Smooth muscle cell (in vitro differentiated cells): ENCODE measurements around the gene NPTX2. TPM values are rescaled to one million over a fixed set of nuclear protein-coding genes. Genes with fewer than 3 reads are reported as not detected.

ENCODE experiments used
- DNase-seq: peaks from one replicate; lab custom pipeline; 2025; ENCODE audit not compliant: unreplicated experiment; lab: John Stamatoyannopoulos, UW
- H2AFZ ChIP-seq: fragments of 200-600 bp; sonication (generic); 2 replicates; pipeline ENCODE4 v1.6.0; 2016; ENCODE audit warnings: antibody characterized with exemption, low read depth, mild to moderate bottlenecking
- H3F3A ChIP-seq: fragments of 200-600 bp; sonication (generic); 2 replicates; pipeline ENCODE4 v1.6.0; 2017; ENCODE audit warnings: antibody characterized with exemption, low read depth
- H3K27ac ChIP-seq: fragments of 200-600 bp; sonication (generic); 2 replicates; pipeline ENCODE4 v1.5.1; 2016; ENCODE audit warnings: low read depth, mild to moderate bottlenecking
- H3K27me3 ChIP-seq: fragments of 200-600 bp; sonication (generic); 2 replicates; pipeline ENCODE4 v1.6.1; 2016; ENCODE audit warnings: low read depth, mild to moderate bottlenecking
- H3K36me3 ChIP-seq: fragments of 200-600 bp; sonication (generic); 2 replicates; pipeline ENCODE4 v1.5.1; 2016; ENCODE audit warnings: low read depth
- H3K4me1 ChIP-seq: fragments of 200-600 bp; sonication (generic); 2 replicates; pipeline ENCODE4 v1.5.1; 2016; ENCODE audit warnings: low read depth
- H3K4me2 ChIP-seq: fragments of 200-600 bp; sonication (generic); 2 replicates; pipeline ENCODE4 v1.6.0; 2016; ENCODE audit warnings: mild to moderate bottlenecking
- H3K4me3 ChIP-seq: fragments of 200-600 bp; sonication (generic); 2 replicates; pipeline ENCODE4 v1.5.1; 2016; ENCODE audit warnings: mild to moderate bottlenecking
- H3K79me2 ChIP-seq: fragments of 200-600 bp; sonication (generic); 2 replicates; pipeline ENCODE4 v1.6.0; 2016; ENCODE audit warnings: low read depth, mild to moderate bottlenecking
- H3K9ac ChIP-seq: fragments of 200-600 bp; sonication (generic); 2 replicates; pipeline ENCODE4 v1.6.0; 2016; ENCODE audit warnings: low read depth
- H3K9me3 ChIP-seq: fragments of 200-600 bp; sonication (generic); replicated peaks from 2 replicates; pipeline ENCODE4 v1.5.1; 2016; ENCODE audit warnings: low read depth
- H4K20me1 ChIP-seq: fragments of 200-600 bp; sonication (generic); 2 replicates; pipeline ENCODE4 v1.6.0; 2016; ENCODE audit warnings: low read depth
- CTCF ChIP-seq: fragments of 200-600 bp; sonication (generic); IDR thresholded peaks from 2 replicates; pipeline ENCODE4 v1.5.1; 2017; ENCODE audit warnings: borderline replicate concordance, mild to moderate bottlenecking, antibody characterized with exemption; ENCODE audit not compliant: insufficient read depth, poor library complexity, severe bottlenecking
- whole genome bisulfite sequencing: methylation state at CpG from one replicate; pipeline ENCODE4 v1.1.7; 2016; ENCODE audit warnings: low lambda C conversion rate; 5-methylcytosine and 5-hydroxymethylcytosine counted together
- polyA plus RNA-seq: library from polyadenylated mRNA; unstranded; fragments of >200 nt; fragmentation: Nextera tagmentation; extraction: Ambion mirVana; gene quantifications from 2 replicates; pipeline ENCODE4 v1.2.1, GENCODE V29; 2016
- total RNA-seq: library from RNA; depleted of rRNA; stranded (reverse); fragments of >200 nt; gene quantifications from 2 replicates; pipeline ENCODE4 v1.2.3, GENCODE V29; 2014

Gene NPTX2
- total and polyA plus RNA-seq, 2 experiments from 2014 or later: 13.8 to 28.6 TPM

- H2AFZ ChIP-seq: no peak overlapping the region
- H4K20me1 ChIP-seq: no peaks in the 10 kb centered on the region
- H3K27me3 ChIP-seq: no peaks in the 10 kb centered on the region
- no peaks in the 10 kb centered on the region for H3K4me1 ChIP-seq
- no peak overlapping the region for H3K9ac ChIP-seq
- no peak overlapping the region for H3K4me2 ChIP-seq
- no peaks in the 10 kb centered on the region for H3K36me3 ChIP-seq
- no peaks in the 10 kb centered on the region for H3F3A ChIP-seq
- 54% methylated on average over 9 of the region's 9 CpGs for WGBS
- H3K9me3 ChIP-seq: no peaks in the 10 kb centered on the region
- H3K79me2 ChIP-seq: no peaks in the 10 kb centered on the region
- no peak overlapping the region for H3K27ac ChIP-seq
- DNase-seq: no peak
- no peak overlapping the region for H3K4me3 ChIP-seq
- no peak for TF ChIP-seq CTCF
These were observed 23.3 kb downstream of the NPTX2 start for GRCh38 chr7:98640375-98640774.

GRCh38 chr7:98641646-98642500, 24.8 kb downstream of the NPTX2 start:
- Histone ChIP-seq H3K4me3 (no peak overlapping the region), H3K27me3 (no peaks in the 10 kb centered on the region), H3F3A (no peaks in the 10 kb centered on the region), H3K79me2 (no peaks in the 10 kb centered on the region), H3K27ac (no peak overlapping the region), H3K4me1 (no peaks in the 10 kb centered on the region), H3K36me3 (no peaks in the 10 kb centered on the region), H3K9me3 (no peaks in the 10 kb centered on the region), H3K9ac (no peak overlapping the region), H4K20me1 (no peaks in the 10 kb centered on the region), H3K4me2 (no peak overlapping the region), H2AFZ (no peak overlapping the region)
- WGBS: 74% methylated on average over 14 of the region's 15 CpGs
- TF ChIP-seq CTCF: no peak
- DNase-seq: no peak

- WGBS: 93% methylated on average over 3 of the region's 3 CpGs
- H2AFZ ChIP-seq: no peak overlapping the region
- H3K9ac ChIP-seq: no peak overlapping the region
- H3F3A ChIP-seq: no peaks in the 10 kb centered on the region
- H3K4me2 ChIP-seq: no peak overlapping the region
- no peak overlapping the region for H3K4me3 ChIP-seq
- H4K20me1 ChIP-seq: no peaks in the 10 kb centered on the region
- H3K36me3 ChIP-seq: no peaks in the 10 kb centered on the region
- no peak for DNase-seq
- H3K4me1 ChIP-seq: no peaks in the 10 kb centered on the region
- TF ChIP-seq CTCF: no peak
- H3K27me3 ChIP-seq: no peaks in the 10 kb centered on the region
- no peak overlapping the region for H3K27ac ChIP-seq
- H3K79me2 ChIP-seq: no peaks in the 10 kb centered on the region
- no peaks in the 10 kb centered on the region for H3K9me3 ChIP-seq
These were observed 26.3 kb downstream of the NPTX2 start for GRCh38 chr7:98643236-98643985.
